Activated CD4-positive, alpha-beta T cell treated with anti-CD3 and anti-CD28 coated beads, Interleukin-2, amount 10 ng/mL, durations not matched to agents 7 days and 5 days (primary cell): ENCODE data around the gene ELMO1. TPM values are rescaled to one million over a fixed set of nuclear protein-coding genes. Genes with fewer than 3 reads are reported as not detected.

Experiments
- CTCF ChIA-PET: fragments of 350-600 bp; sonication (Branson Sonifier 250); formaldehyde crosslinking; loops from one replicate; lab custom pipeline; 2021; ENCODE audit warnings: antibody characterized with exemption; lab: Charles Lee
- POLR2A ChIA-PET: fragments of 350-600 bp; sonication (Branson Sonifier 250); formaldehyde crosslinking; loops from one replicate; lab custom pipeline; 2021; ENCODE audit warnings: antibody characterized with exemption; lab: Charles Lee
- DNase-seq: peaks from one replicate; pipeline ENCODE4 v3.0.0-alpha.2; 2020
- H3K27ac Mint-ChIP-seq: one replicate; pipeline ENCODE4 v1.8.0; 2021; ENCODE audit warnings: mild to moderate bottlenecking, moderate library complexity, mixed read lengths
- H3K27me3 Mint-ChIP-seq: one replicate; pipeline ENCODE4 v1.8.0; 2021; ENCODE audit warnings: mixed read lengths
- H3K36me3 Mint-ChIP-seq: one replicate; pipeline ENCODE4 v1.8.0; 2021; ENCODE audit warnings: low read depth, mixed read lengths
- H3K4me1 Mint-ChIP-seq: one replicate; pipeline ENCODE4 v1.8.0; 2021; ENCODE audit warnings: mixed read lengths
- H3K4me3 Mint-ChIP-seq: one replicate; pipeline ENCODE4 v1.8.0; 2021; ENCODE audit warnings: mild to moderate bottlenecking, moderate library complexity, mixed read lengths
- H3K9me3 Mint-ChIP-seq: one replicate; pipeline ENCODE4 v1.8.0; 2021; ENCODE audit warnings: mixed read lengths
- total RNA-seq, 2 experiments: library from RNA; stranded (reverse); gene quantifications; one replicate each; pipeline ENCODE4 v1.2.3, GENCODE V29; 2021

ELMO1 gene
- total RNA-seq, 2 experiments from 2014 or later, result 99.8 to 142 TPM

DNA sequence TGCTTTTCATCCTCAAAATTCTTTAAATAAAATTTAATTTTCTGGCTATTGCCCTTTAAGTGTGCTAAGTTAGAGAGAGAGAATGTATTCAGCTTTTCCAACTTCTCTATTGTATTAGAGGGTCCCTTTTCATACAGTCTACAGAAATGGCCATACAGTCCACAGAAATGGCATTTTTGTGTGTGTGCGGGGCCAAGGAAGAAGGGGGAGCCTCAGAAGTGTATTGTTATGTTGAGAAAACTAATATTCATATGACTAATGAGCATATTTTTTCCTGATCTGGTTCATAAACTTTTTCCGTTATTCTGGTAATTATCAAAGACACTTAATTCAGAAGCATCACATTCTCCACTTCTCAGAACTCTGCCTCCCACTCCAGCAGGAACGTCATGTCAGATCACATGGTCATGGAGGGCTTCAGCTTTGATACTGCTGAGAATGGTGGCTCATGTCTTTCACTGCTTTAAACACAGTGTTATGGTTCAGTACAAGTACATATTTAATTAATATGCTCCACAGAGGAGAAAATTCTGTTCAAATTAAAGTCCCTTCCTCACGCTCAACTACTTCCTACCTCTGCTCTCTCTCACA, 37.1 kb downstream of the ELMO1 start:
- no peak for DNase-seq
- H3K9me3 Mint-ChIP-seq, result peaks cover 8% of the 10 kb centered on the region
- H3K36me3 Mint-ChIP-seq, result peaks cover 21% of the 10 kb centered on the region
- POLR2A ChIA-PET, result no interaction called here
- no peak overlapping the region for H3K4me3 Mint-ChIP-seq
- H3K27ac Mint-ChIP-seq, result peak overlapping the region; percentile 83
- CTCF ChIA-PET, result no interaction called here
- H3K4me1 Mint-ChIP-seq, result peaks cover 64% of the 10 kb centered on the region
- no peaks in the 10 kb centered on the region for H3K27me3 Mint-ChIP-seq

GRCh38 chr7:37410305-37411229, 38.1 kb downstream of the ELMO1 start:
- Mint-ChIP-seq H3K27me3 (no peaks in the 10 kb centered on the region), H3K4me1 (peaks cover 65% of the 10 kb centered on the region), H3K27ac (peak overlapping the region; percentile 83), H3K9me3 (peaks cover 8% of the 10 kb centered on the region), H3K36me3 (peaks cover 25% of the 10 kb centered on the region), H3K4me3 (peak overlapping the region; percentile 31)
- DNase-seq, result no peak
- ChIA-PET CTCF (interaction anchor here (1.0 to 1.4 kb wide), 4 partner anchors 8 to 49 kb away, joined by 3 to 4 read pairs (median 3); partner anchors contain the start of gene ELMO1), POLR2A (no interaction called here)

DNA sequence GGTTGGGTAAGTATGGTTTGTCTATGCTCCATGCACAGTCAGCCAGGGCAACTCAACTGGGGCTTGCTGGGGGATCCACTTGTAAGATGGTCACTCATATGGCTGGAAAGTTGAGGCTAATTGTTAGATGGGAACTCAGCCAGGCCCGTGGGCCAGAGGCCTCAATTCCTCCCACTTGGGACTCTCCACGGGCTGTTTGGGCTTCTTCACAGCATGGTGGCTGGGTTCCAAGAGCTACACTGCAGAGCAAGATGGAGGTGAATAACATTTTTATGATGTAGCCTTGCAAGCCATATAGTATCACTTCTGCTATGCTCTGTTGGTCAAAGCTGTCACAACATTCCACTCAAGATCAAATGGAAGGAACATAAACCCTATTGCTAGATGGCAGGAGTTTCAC, 39.2 kb downstream of the ELMO1 start:
- ChIA-PET CTCF (interaction anchor here (0.7 to 1.2 kb wide), 8 partner anchors 9 to 120 kb away, joined by 3 to 5 read pairs (median 3); partner anchors contain the start of gene ELMO1), POLR2A (interaction anchor here (0.6 kb wide), 1 partner anchor 53 kb away, joined by 3 read pairs; no protein-coding TSS in a partner anchor)
- H3K9me3 Mint-ChIP-seq, result peaks cover 8% of the 10 kb centered on the region
- H3K27ac Mint-ChIP-seq, result peak overlapping the region; percentile 83
- peak overlapping the region; percentile 34 for H3K4me3 Mint-ChIP-seq
- H3K36me3 Mint-ChIP-seq, result peaks cover 30% of the 10 kb centered on the region
- no peaks in the 10 kb centered on the region for H3K27me3 Mint-ChIP-seq
- peaks cover 69% of the 10 kb centered on the region for H3K4me1 Mint-ChIP-seq
- DNase-seq, result no peak

DNA sequence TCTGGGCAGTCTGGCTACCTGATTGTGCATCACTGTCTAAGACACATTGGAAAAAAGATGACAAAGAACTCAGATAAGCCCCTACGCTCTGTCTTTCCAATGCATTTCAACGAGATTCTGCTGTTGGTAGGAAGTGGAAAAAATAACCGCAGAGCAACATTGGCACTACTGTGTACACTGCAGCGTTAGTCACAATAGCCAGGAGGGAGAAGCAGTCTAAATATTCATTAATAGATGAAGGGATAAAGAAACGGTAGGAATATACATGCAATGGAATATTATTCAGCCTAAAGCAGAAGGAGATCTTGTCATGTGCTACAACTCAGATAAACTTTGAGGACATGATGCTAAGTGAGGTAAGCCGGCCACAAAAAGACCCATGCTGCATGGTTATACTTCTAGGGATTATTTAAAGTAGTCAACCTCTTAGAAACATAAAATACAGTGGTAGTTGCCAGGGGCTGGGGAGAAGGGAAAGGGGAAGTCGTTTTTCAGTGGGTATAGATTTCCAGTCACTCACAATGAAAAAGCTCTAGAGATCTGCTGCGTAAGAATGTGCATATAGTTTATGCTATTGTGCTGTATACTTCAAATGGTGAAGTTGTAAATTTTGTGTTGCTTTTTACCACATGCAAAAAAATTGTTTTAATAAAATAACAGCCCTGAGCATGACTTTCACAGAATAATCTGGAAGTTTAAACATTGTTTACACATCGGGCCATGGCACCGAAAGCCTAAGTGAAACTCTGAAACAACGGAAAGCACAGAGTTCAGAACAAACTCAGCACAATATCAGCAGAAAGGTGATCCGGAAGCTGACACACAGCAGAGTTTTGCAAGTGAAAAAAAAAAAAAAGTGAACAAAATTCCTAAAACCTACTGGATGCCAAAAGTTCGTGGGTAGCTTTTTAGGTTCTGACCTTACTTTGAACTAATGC, 40.1 kb downstream of the ELMO1 start:
- POLR2A ChIA-PET, result interaction anchor here (0.6 to 0.7 kb wide), 2 partner anchors 53 to 365 kb away, joined by 3 read pairs; no protein-coding TSS in a partner anchor
- H3K9me3 Mint-ChIP-seq, result peaks cover 11% of the 10 kb centered on the region
- H3K4me1 Mint-ChIP-seq, result peaks cover 69% of the 10 kb centered on the region
- H3K36me3 Mint-ChIP-seq, result peaks cover 30% of the 10 kb centered on the region
- DNase-seq, result peak; percentile 36
- CTCF ChIA-PET, result interaction anchor here (0.7 to 1.2 kb wide), 7 partner anchors 8 to 119 kb away, joined by 3 to 8 read pairs (median 3); partner anchors contain the start of gene ELMO1
- H3K4me3 Mint-ChIP-seq, result peak overlapping the region; percentile 70
- H3K27ac Mint-ChIP-seq, result peak overlapping the region; percentile 83
- H3K27me3 Mint-ChIP-seq, result no peaks in the 10 kb centered on the region

DNA sequence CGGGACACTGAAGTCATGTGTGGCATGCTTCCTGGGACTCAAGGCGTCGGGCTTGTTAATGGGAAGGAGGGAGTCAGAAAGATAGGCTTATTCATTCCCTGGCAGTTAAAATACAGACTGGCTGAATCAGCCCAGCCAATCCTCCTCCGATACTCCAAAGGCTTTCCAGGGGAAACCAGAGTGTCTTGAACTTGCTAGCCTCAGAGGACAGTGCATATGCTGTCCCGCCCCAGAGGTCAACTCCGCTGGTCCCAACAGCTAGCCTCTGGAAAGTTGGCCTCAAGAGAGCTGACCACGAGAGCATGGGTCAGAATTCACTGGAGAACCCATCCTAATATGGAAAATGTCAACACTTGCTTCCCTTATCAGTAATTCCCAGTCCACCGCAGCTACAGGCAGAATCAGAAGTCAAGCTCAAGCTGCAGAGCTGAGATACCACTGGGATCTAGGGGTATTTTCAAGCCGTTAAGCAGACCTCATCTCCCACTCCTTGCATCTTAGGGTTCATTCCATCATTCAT, 43.0 kb downstream of the ELMO1 start:
- Mint-ChIP-seq H3K27me3 (no peaks in the 10 kb centered on the region), H3K9me3 (peaks cover 19% of the 10 kb centered on the region), H3K4me1 (peaks cover 47% of the 10 kb centered on the region), H3K27ac (no peak overlapping the region), H3K4me3 (no peak overlapping the region), H3K36me3 (peaks cover 35% of the 10 kb centered on the region)
- CTCF ChIA-PET, result interaction anchor here (1.2 to 1.3 kb wide), 2 partner anchors 9 to 20 kb away, joined by 3 to 4 read pairs; no protein-coding TSS in a partner anchor
- POLR2A ChIA-PET, result no interaction called here
- no peak for DNase-seq

DNA sequence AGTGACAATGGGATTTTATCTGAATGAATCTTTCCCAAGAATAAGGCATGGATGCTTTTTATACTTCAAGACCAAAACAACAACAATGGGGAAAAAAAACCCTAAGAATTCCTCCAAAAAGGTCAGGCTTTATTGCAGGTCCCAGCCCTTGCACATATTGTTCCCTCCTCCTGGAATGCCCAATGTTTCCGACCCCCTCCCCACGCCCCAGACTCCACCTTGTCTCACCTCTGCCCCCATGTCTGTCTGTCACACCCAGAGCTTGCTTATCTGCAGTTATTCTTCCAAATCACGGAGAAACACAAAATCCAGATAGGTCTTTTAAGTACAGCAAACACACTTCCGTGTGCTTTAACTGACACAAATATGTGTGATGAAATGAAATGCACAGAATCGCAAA, 43.5 kb downstream of the ELMO1 start:
- Mint-ChIP-seq H3K9me3 (peaks cover 22% of the 10 kb centered on the region), H3K4me1 (peaks cover 42% of the 10 kb centered on the region), H3K27me3 (no peaks in the 10 kb centered on the region), H3K27ac (no peak overlapping the region), H3K36me3 (peaks cover 37% of the 10 kb centered on the region), H3K4me3 (no peak overlapping the region)
- POLR2A ChIA-PET, result no interaction called here
- CTCF ChIA-PET, result interaction anchor here (1.2 to 1.3 kb wide), 2 partner anchors 10 to 20 kb away, joined by 3 to 4 read pairs; no protein-coding TSS in a partner anchor
- DNase-seq, result no peak

- CTCF ChIA-PET, result interaction anchor here (1.2 kb wide), 1 partner anchor 9 kb away, joined by 5 read pairs; no protein-coding TSS in a partner anchor
- Mint-ChIP-seq H3K36me3 (peaks cover 27% of the 10 kb centered on the region), H3K4me1 (peaks cover 14% of the 10 kb centered on the region), H3K4me3 (no peak overlapping the region), H3K27me3 (no peaks in the 10 kb centered on the region), H3K9me3 (peaks cover 22% of the 10 kb centered on the region), H3K27ac (no peak overlapping the region)
- POLR2A ChIA-PET, result no interaction called here
- no peak for DNase-seq
Measured at GRCh38 chr7:37399876-37400421, 48.7 kb downstream of the ELMO1 start.

DNA sequence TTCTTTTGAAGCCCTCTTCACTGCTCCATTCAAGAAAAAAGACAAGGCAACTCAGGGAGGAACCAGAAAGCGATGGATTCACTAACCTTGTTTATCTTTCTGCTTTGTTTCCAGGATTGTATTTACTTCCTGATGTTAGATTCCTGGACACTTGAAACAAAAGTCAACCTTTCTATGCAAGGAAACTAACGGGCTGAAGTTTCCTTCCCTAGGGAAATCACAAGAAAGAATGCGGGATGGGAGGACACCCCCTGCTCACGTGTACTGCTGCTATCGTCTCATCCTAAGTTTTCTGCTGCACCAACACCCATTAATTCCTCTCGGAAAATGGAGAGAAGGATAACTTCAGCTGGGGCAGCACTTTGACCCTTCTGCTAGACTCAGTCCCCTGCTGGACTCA, 50.3 kb downstream of the ELMO1 start:
- POLR2A ChIA-PET, result no interaction called here
- H3K36me3 Mint-ChIP-seq, result peaks cover 27% of the 10 kb centered on the region
- H3K27ac Mint-ChIP-seq, result no peak overlapping the region
- CTCF ChIA-PET, result interaction anchor here (0.9 kb wide), 1 partner anchor 18 kb away, joined by 3 read pairs; no protein-coding TSS in a partner anchor
- H3K4me3 Mint-ChIP-seq, result no peak overlapping the region
- DNase-seq, result no peak
- H3K27me3 Mint-ChIP-seq, result no peaks in the 10 kb centered on the region
- peaks cover 22% of the 10 kb centered on the region for H3K4me1 Mint-ChIP-seq
- H3K9me3 Mint-ChIP-seq, result peaks cover 18% of the 10 kb centered on the region

- H3K27ac Mint-ChIP-seq, result no peak overlapping the region
- POLR2A ChIA-PET, result no interaction called here
- DNase-seq, result no peak
- peaks cover 2% of the 10 kb centered on the region for H3K9me3 Mint-ChIP-seq
- no peaks in the 10 kb centered on the region for H3K27me3 Mint-ChIP-seq
- CTCF ChIA-PET, result interaction anchor here (1.3 kb wide), 1 partner anchor 15 kb away, joined by 4 read pairs; no protein-coding TSS in a partner anchor
- peaks cover 6% of the 10 kb centered on the region for H3K36me3 Mint-ChIP-seq
- no peak overlapping the region for H3K4me3 Mint-ChIP-seq
- peaks cover 36% of the 10 kb centered on the region for H3K4me1 Mint-ChIP-seq
Measured at GRCh38 chr7:37395618-37396259, 52.9 kb downstream of the ELMO1 start.

- POLR2A ChIA-PET, result no interaction called here
- no peak overlapping the region for H3K4me3 Mint-ChIP-seq
- no peak overlapping the region for H3K27ac Mint-ChIP-seq
- no peak for DNase-seq
- H3K4me1 Mint-ChIP-seq, result peaks cover 37% of the 10 kb centered on the region
- H3K9me3 Mint-ChIP-seq, result no peaks in the 10 kb centered on the region
- H3K36me3 Mint-ChIP-seq, result peaks cover 4% of the 10 kb centered on the region
- CTCF ChIA-PET, result interaction anchor here (0.8 to 1.7 kb wide), 4 partner anchors 8 to 55 kb away, joined by 3 to 5 read pairs (median 4); partner anchors contain the start of gene ELMO1
- no peaks in the 10 kb centered on the region for H3K27me3 Mint-ChIP-seq
Measured at GRCh38 chr7:37394158-37394557, 54.5 kb downstream of the ELMO1 start.

GRCh38 chr7:37393476-37393875, 55.2 kb downstream of the ELMO1 start:
- H3K27ac Mint-ChIP-seq, result no peak overlapping the region
- no peaks in the 10 kb centered on the region for H3K27me3 Mint-ChIP-seq
- H3K36me3 Mint-ChIP-seq, result peaks cover 4% of the 10 kb centered on the region
- H3K9me3 Mint-ChIP-seq, result no peaks in the 10 kb centered on the region
- ChIA-PET POLR2A (no interaction called here), CTCF (interaction anchor here (1.3 to 1.7 kb wide), 3 partner anchors 9 to 56 kb away, joined by 3 to 5 read pairs (median 3); partner anchors contain the start of gene ELMO1)
- no peak overlapping the region for H3K4me3 Mint-ChIP-seq
- DNase-seq, result no peak
- H3K4me1 Mint-ChIP-seq, result peaks cover 37% of the 10 kb centered on the region
